ENCODE data around the gene JPH4.

DNA sequence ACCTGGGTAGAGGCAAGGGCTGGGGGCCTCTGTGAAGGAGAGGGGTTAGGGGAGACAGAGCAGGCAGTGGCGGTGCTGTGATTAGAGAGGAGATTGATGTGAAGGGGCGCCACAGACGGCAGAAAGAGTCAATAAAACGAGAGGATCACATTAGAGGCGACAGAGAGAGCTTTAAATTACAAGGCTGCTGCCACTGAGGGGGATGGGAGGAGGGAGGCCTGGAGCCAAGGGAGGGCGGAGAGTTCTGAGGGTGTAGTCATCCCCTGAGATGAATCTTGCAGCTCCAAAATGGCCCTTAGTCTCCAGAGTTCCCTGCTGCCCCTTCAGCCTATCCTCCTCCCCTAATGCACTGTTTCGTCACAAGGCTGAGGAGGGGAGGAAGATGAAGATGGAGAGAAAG is 39.8 kb downstream of the JPH4 start:
- TF ChIP-seq, protein P1, sequence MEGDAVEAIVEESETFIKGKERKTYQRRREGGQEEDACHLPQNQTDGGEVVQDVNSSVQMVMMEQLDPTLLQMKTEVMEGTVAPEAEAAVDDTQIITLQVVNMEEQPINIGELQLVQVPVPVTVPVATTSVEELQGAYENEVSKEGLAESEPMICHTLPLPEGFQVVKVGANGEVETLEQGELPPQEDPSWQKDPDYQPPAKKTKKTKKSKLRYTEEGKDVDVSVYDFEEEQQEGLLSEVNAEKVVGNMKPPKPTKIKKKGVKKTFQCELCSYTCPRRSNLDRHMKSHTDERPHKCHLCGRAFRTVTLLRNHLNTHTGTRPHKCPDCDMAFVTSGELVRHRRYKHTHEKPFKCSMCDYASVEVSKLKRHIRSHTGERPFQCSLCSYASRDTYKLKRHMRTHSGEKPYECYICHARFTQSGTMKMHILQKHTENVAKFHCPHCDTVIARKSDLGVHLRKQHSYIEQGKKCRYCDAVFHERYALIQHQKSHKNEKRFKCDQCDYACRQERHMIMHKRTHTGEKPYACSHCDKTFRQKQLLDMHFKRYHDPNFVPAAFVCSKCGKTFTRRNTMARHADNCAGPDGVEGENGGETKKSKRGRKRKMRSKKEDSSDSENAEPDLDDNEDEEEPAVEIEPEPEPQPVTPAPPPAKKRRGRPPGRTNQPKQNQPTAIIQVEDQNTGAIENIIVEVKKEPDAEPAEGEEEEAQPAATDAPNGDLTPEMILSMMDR (IDR thresholded peaks at IDR 0.05; ENCODE audit: low read length), result no peak
- TF ChIP-seq EZH2 (IDR thresholded peaks at IDR 0.05; ENCODE audit: borderline replicate concordance, low read length), result no peak
